Measurements from ENCODE around the gene CREB5.
"Not testable (repeated sequence)": the region's sequence is repeated elsewhere in the genome, so short reads cannot be mapped to it uniquely, and the experiment has no call there.

The CREB5 gene, protein sequence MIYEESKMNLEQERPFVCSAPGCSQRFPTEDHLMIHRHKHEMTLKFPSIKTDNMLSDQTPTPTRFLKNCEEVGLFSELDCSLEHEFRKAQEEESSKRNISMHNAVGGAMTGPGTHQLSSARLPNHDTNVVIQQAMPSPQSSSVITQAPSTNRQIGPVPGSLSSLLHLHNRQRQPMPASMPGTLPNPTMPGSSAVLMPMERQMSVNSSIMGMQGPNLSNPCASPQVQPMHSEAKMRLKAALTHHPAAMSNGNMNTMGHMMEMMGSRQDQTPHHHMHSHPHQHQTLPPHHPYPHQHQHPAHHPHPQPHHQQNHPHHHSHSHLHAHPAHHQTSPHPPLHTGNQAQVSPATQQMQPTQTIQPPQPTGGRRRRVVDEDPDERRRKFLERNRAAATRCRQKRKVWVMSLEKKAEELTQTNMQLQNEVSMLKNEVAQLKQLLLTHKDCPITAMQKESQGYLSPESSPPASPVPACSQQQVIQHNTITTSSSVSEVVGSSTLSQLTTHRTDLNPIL

DNA sequence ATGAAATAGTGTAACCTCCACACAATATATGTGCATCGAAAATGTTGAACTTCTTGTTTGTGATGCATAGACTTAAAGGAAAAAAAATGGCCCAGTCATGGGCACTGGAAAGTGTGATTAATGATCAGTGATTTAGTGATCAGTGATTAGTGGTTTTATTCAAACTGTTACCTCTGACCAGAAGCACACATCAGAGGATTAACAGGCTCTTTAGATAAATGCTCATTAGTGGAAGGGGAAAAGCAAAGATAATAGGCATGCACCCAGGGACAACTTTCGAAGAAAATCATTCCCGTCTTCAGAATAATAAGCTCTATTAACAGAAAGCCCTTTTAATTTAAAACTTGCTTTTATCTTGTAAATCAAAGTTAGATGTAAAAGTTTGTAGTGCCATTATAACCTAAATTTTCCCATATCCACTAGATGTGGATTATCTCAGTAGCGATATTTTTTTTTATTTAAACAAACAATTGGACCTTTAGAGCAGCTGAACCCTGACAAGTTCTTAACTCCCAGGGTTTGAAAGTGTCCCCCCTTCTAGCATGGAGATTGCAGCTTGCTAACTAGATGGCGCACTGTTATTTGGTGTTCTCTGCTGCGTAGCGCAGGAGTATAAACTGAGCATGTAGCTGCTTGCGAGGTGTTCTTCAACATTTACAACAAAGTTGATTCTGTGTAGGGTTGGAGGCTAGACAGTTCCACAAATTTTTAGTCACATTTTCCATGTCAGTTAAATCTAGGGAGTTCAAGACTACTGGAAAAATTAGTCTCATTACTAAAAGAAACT is at the start of gene CREB5:
Gene CREB5, plus strand, starts transcription at position 643 of the 787 bp plus-strand sequence. CDS start 397 bp downstream, outside the sequence.
- no peak for DNase-seq (ENCODE audit: low read depth, low spot score)

DNA sequence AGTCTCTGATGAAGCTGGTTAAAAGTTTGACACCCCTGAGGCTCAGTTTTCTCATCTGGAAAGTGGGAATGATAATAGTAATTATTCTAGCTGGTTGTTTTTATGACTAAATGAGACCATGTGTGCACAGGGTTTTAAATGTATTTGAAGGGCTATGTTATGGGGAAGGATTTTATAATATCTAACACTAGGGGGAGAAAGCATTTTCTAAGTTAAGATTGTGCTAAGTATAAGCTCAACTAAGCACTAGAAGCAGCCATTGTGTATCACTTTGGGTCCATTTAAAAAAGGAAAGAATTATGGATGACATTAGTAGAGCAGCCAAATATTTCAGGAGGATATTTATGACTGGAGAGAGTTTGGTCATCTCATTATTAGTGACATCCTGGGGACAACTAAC is 49.5 kb upstream of the CREB5 start:
- no peak for DNase-seq (ENCODE audit: low read depth, low spot score)

GRCh38 chr7:28364082-28364481 is 48.2 kb upstream of the CREB5 start:
- no peak for DNase-seq (ENCODE audit: low read depth, low spot score)

DNA sequence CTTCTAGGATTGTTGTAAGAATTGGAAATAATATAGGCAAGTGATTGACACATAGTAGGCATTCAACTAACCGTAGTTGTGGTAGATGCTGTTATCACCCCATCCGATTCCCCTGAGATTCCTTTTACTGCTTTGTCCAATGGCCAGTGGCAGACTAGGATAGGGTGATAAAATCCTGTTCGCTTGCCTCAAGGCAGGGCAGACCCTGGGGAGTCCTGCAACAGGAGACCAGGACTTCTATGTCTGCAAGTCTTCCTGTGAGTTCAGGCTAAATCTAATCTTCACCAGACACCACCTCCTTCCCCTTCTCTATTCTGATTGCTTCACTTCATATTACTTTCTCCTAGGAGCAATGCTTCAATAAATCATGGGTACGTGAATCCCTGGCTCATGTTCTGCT is 42.8 kb upstream of the CREB5 start:
- no peak for DNase-seq (ENCODE audit: low read depth, low spot score)

DNA sequence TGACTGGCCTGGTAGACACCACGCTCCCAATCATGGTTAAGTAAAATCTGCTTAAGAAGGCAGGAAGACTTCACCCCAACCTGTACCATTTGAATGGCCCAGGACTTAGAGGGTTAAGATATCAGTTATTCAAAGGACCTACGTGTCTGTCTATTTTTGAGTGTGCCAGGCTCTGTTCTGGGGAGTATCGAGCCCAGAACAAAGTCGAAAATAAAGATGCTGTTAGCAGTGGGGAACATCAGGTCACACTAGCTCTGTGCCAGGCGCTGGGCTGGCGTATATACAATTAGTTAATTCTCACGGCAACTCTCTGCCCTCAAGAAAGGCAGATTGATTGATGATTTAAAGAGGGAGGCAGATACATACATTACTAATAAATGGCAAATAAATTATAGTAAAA is 40.5 kb upstream of the CREB5 start:
- no peak for DNase-seq (ENCODE audit: low read depth, low spot score)

GRCh38 chr7:28373990-28374389 is 38.3 kb upstream of the CREB5 start:
- DNase-seq (ENCODE audit: low read depth, low spot score) = no peak

- DNase-seq (ENCODE audit: low read depth, low spot score) = no peak
Observed at GRCh38 chr7:28375729-28376128, 36.6 kb upstream of the CREB5 start.

DNA sequence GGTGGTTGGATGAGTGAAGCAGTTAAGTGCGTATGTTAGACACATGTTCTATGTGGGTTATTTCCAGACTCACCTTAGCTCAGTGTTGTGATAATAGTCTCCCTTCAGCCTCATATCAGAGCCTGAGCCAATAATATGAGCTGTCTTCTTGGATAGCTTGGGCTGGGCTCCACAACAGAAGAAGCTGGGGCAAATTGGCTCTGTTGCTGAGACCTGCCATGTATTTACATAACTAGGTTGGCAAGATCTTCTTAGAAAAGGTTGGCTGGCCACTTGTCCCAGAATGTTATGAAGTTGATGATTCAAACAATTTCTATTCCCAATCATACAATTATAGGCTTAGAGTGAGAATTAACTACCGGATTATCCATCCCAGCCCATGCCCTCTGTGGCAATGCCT is 35.7 kb upstream of the CREB5 start:
- DNase-seq (ENCODE audit: low read depth, low spot score) = no peak

DNA sequence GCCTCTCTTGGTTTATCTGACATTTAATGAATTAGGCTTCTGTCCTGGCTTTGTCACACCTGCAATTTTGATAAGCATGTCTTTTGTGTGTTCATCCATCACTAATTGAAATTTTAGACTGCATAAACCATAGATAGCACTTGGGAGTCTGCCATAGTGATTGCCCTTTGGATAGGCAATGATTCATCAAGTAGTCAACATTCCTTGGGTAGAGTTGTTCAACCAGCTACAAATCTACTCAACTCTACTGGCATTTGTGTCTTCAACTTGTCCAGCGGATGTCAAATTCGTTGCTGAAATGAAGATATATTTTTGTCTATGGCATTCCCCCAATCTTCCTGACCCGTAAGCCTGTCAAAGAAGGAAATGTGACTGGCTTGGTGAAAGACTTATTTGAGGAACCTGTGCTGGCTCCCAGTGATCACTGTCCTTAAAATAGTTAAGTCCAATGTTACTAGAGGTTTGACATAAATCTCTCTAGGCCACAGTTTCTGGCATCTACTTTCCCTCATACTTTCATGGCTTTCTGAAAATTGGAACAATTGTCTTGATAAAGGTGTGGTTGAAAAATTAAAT is 33.7 kb upstream of the CREB5 start:
- no peak for DNase-seq (ENCODE audit: low read depth, low spot score)

GRCh38 chr7:28381466-28381865 is 30.9 kb upstream of the CREB5 start:
- no peak for DNase-seq (ENCODE audit: low read depth, low spot score)

- DNase-seq (ENCODE audit: low read depth, low spot score) = no peak
Observed at GRCh38 chr7:28382144-28382543, 30.2 kb upstream of the CREB5 start.

- no peak for DNase-seq (ENCODE audit: low read depth, low spot score)
Observed at GRCh38 chr7:28383975-28384374, 28.3 kb upstream of the CREB5 start.

DNA sequence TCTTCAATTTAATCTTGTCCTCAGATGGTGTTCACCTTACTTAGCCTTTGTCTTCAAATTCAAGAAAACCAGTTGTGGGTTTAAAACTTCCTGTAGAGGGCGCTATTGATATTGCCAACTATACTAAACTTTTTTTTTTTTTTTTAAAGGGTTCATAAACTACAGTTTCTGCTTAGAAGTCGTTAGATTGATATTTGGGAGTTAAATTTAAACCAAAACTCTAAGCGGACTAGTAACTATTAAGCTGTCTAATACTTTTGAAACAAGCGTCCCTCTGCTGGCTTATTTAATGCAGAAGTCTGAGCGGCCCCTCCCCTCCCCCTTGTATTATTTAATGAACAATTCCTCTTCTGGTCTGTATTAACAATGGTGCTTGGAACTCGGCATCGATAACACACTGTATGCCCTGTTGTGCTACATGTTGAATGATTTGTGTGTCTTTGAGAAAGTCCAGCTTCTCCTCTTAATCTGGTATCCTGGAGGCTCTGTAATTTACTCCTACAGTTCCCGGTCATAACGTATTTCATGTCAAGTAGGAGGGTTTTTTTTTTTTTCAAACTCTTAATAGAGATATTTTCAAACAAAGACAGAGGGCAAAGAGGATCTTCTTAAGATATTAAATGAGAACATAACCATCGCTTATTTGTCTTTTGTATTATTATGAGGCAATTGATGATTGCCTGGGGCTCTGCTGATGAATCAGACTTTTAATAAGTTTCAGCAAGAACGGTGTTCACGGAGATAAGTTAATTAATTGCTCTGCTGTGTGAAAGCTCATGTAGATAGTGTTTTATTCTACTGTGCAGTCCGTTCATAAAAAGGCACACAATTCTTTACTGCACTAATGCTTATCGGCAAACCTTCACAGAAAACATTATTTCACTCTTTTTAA is 22.6 kb upstream of the CREB5 start:
- no peak for DNase-seq (ENCODE audit: low read depth, low spot score)

DNA sequence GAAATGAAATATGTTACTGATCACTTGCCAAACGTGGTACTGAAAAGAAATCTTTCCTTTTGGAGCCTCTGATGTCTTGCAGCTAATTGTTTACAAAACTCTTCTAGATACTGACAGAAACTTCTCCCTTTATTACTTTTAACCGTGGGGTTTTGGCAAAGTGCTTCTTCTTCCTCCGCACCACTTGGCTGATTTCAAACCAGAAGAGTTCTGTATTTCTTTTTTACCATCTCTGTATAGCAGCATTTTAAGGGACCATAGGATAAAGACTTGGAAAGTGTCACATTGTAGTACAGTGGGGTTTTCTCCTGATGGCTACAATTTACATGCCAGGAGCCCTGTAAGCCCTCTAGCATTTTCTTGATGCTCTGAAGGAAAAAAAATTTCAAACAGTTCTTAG is 21.9 kb upstream of the CREB5 start:
- DNase-seq (ENCODE audit: low read depth, low spot score) = no peak

GRCh38 chr7:28392289-28392688 is 20.0 kb upstream of the CREB5 start:
- DNase-seq (ENCODE audit: low read depth, low spot score) = no peak

GRCh38 chr7:28395404-28395803 is 16.9 kb upstream of the CREB5 start:
- no peak for DNase-seq (ENCODE audit: low read depth, low spot score)

- no peak for DNase-seq (ENCODE audit: low read depth, low spot score)
Observed at GRCh38 chr7:28395831-28396230, 16.5 kb upstream of the CREB5 start.

- DNase-seq (ENCODE audit: low read depth, low spot score) = no peak
Observed at GRCh38 chr7:28397141-28397540, 15.2 kb upstream of the CREB5 start.

- no peak for DNase-seq (ENCODE audit: low read depth, low spot score)
Observed at GRCh38 chr7:28400838-28401360, 11.4 kb upstream of the CREB5 start.

DNA sequence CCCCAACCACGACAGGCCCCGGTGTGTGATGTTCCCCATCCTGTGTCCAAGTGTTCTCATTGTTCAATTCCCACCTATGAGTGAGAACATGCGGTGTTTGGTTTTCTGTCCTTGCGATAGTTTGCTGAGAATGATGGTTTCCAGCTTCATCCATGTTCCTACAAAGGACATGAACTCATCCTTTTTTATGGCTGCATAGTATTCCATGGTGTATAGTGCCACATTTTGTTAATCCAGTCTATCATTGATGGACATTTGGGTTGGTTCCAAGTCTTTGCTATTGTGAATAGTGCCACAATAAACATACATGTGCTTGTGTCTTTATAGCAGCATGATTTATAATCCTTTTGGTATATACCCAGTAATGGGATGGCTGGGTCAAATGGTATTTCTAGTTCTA is 10.8 kb upstream of the CREB5 start:
- not testable (repeated sequence) for DNase-seq (ENCODE audit: low read depth, low spot score)

DNA sequence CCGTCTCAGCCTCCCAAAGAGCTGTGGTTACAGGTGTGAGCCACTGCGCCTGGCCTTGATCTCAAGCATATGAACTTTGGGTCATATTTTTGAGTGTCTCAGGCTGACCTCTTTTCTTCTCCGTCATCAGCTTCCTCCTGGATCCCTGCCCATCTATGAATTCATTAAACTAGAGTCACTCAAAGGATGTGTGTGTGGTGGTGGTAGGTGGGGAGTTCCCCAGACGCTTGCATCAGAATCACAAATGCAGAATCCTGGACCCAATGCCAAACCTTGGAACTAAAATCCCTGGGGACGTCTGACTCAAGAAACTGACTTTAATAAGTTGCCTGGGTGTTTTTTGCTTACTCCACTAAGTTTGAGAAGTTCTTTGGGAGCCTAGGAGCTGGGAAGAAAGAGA is 6.7 kb upstream of the CREB5 start:
- DNase-seq (ENCODE audit: low read depth, low spot score) = no peak
